ENCODE results near the gene FGD1.

GRCh38 chrX:54534271-54534670 lies 38.2 kb upstream of the FGD1 start:
- TF ChIP-seq CTCF (IDR thresholded peaks at IDR 0.05) (no peak), POLR2A (IDR thresholded peaks at IDR 0.05) (no peak)

Measured in testis (tissue), 2 donors.